Measurements from ENCODE around the gene INKA2. TPM values are rescaled to one million over a fixed set of nuclear protein-coding genes. Genes with fewer than 3 reads are reported as not detected.

The INKA2 gene
- total and polyA plus RNA-seq, 4 donors: 0.26 to 0.67 (median 0.52) TPM

GRCh38 chr1:111747947-111748346 lies 8.8 kb upstream of the INKA2 start:
- no peaks in the 10 kb centered on the region for H3K4me1 ChIP-seq (ENCODE audit: control insufficient read depth in 4 of 4, insufficient read depth in 4 of 4, low read length in 3 of 4)
- no peak overlapping the region for H3K4me3 ChIP-seq (ENCODE audit: low read depth in 1 of 3, low read length in 3 of 3)
- H3K27me3 ChIP-seq (ENCODE audit: control insufficient read depth in 4 of 4, insufficient read depth in 4 of 4, low read length in 3 of 4): no peaks in the 10 kb centered on the region
- TF ChIP-seq ATF3 (IDR thresholded peaks at IDR 0.05) (no peak), MAX (IDR thresholded peaks at IDR 0.05) (no peak), NR2F2 (IDR thresholded peaks at IDR 0.05) (no peak), JUND (IDR thresholded peaks at IDR 0.05) (no peak), GABPA (IDR thresholded peaks at IDR 0.05 in 1 of 2, conservative IDR thresholded peaks at IDR 0.05 in 1 of 2) (no peak), YY1 (IDR thresholded peaks at IDR 0.05) (no peak), CTCF (IDR thresholded peaks at IDR 0.05; ENCODE audit: low read depth, low read length, missing input control) (no peak)
- no peak overlapping the region for H3K27ac ChIP-seq (ENCODE audit: low read depth in 1 of 2, low read length in 2 of 2)
- no peak overlapping the region for H3K9ac ChIP-seq (ENCODE audit: low read depth in 1 of 2, low read length in 2 of 2)
- WGBS: 94% methylated on average over 4 of the region's 4 CpGs
- no peaks in the 10 kb centered on the region for H3K9me3 ChIP-seq (ENCODE audit: control insufficient read depth in 4 of 4, low read length in 3 of 4)
- no peaks in the 10 kb centered on the region for H3K36me3 ChIP-seq (ENCODE audit: control insufficient read depth in 4 of 4, insufficient read depth in 3 of 4, low read depth in 1 of 4, low read length in 3 of 4)
- DNase-seq (ENCODE audit: low spot score): no peak

GRCh38 chr1:111747282-111747734 lies 8.1 kb upstream of the INKA2 start:
- WGBS: 35% methylated on average over 3 of the region's 3 CpGs
- peak; percentile 74 for DNase-seq (ENCODE audit: low spot score)
- H3K4me1 ChIP-seq (ENCODE audit: control insufficient read depth in 4 of 4, insufficient read depth in 4 of 4, low read length in 3 of 4): no peaks in the 10 kb centered on the region

More at GRCh38 chr1:111747282-111747734, 8.1 kb upstream of the INKA2 start:
- no peak overlapping the region for H3K4me3 ChIP-seq (ENCODE audit: low read depth in 1 of 3, low read length in 3 of 3)
- no peaks in the 10 kb centered on the region for H3K36me3 ChIP-seq (ENCODE audit: control insufficient read depth in 4 of 4, insufficient read depth in 3 of 4, low read depth in 1 of 4, low read length in 3 of 4)
- TF ChIP-seq HNF4G (IDR thresholded peaks at IDR 0.05) (no peak), TAF1 (conservative IDR thresholded peaks at IDR 0.05) (no peak), CTCF (IDR thresholded peaks at IDR 0.05; ENCODE audit: low read depth, low read length, missing input control) (peak; percentile 68), GABPA (IDR thresholded peaks at IDR 0.05 in 1 of 2, conservative IDR thresholded peaks at IDR 0.05 in 1 of 2) (no peak), ZBTB33 (IDR thresholded peaks at IDR 0.05) (no peak), REST (IDR thresholded peaks at IDR 0.05) (no peak), HNF4A (conservative IDR thresholded peaks at IDR 0.05) (no peak), RAD21 (IDR thresholded peaks at IDR 0.05) (peak; percentile 71 to 87), MAX (IDR thresholded peaks at IDR 0.05) (no peak), JUND (IDR thresholded peaks at IDR 0.05) (no peak), EGR1 (IDR thresholded peaks at IDR 0.05; ENCODE audit: low read depth in 2 of 2) (no peak), YY1 (IDR thresholded peaks at IDR 0.05) (no peak), SP1 (IDR thresholded peaks at IDR 0.05) (no peak)
- no peaks in the 10 kb centered on the region for H3K9me3 ChIP-seq (ENCODE audit: control insufficient read depth in 4 of 4, low read length in 3 of 4)
- H3K27me3 ChIP-seq (ENCODE audit: control insufficient read depth in 4 of 4, insufficient read depth in 4 of 4, low read length in 3 of 4): no peaks in the 10 kb centered on the region
- no peak overlapping the region for H3K27ac ChIP-seq (ENCODE audit: low read depth in 1 of 2, low read length in 2 of 2)
- H3K9ac ChIP-seq (ENCODE audit: low read depth in 1 of 2, low read length in 2 of 2): no peak overlapping the region
